Hepatocyte (in vitro differentiated cells): ENCODE data around the gene DAB2IP.

Experiments
- CTCF ChIP-seq: fragments of 200-600 bp; sonication (generic); IDR thresholded peaks from 2 replicates; pipeline ENCODE4 v1.5.1; 2016; ENCODE audit warnings: antibody characterized with exemption, mild to moderate bottlenecking; ENCODE audit not compliant: poor library complexity
- EZH2 ChIP-seq: fragments of 200-600 bp; sonication (generic); IDR thresholded peaks from 2 replicates; pipeline ENCODE4 v1.6.1; 2016; ENCODE audit warnings: antibody characterized with exemption, mild to moderate bottlenecking, borderline replicate concordance
- EZH2phosphoT487 ChIP-seq: fragments of 200-600 bp; sonication (generic); IDR thresholded peaks from one replicate; pipeline ENCODE4 v1.6.1; 2018; ENCODE audit warnings: antibody characterized with exemption, mild to moderate bottlenecking, low read depth, moderate library complexity; ENCODE audit not compliant: unreplicated experiment, severe bottlenecking

GRCh38 chr9:121831869-121832268 is 180.4 kb downstream of the DAB2IP start:
- TF ChIP-seq CTCF (no peak), EZH2 (no peak), EZH2phosphoT487 (no peak)
